Cerebellar cortex (tissue), 1 donor: ENCODE data around the gene TCF7L1.
"Not testable (repeated sequence)": the region's sequence is repeated elsewhere in the genome, so short reads cannot be mapped to it uniquely, and the experiment has no call there.

Experiments
- DNase-seq: peaks from one replicate; pipeline ENCODE4 v3.0.0-alpha.2; 2015; ENCODE audit warnings: low spot score

Gene TCF7L1

DNA sequence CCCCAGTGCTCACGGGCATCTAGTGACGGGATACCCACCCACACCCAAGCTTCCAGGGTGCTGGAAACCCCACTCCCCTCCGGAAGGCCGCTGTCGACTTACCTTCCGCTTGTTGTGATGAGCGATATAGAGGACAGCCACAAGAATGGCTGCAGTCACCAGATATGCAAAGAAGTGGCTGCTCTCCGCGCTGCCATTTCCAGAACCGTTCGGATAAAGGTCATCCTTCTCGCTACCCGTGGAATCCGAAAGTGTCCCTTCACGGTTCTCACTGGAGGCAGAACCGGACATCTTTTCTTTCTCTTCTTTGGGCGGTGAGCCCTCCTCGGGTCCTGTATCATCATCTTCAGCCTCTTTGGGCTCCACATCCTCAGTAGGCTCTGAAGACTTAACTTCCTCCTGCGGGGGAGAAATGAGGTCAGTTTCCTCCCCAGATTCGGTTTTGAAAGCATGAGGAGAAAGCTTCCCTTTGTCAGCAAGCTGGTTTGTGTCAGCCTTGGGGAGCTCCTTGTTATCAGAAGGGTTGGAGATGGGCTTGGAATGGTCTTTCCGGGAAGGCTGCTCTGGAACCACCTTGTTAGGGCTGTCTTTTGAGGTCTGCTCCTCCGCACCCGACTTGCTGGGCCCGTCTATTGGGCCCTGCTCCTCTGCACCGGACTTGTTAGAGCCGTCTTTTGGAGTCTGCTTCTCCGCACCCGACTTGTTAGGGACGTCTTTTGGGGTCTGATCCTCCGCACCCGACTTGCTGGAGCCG, 193.4 kb downstream of the TCF7L1 start:
- no peak for DNase-seq

DNA sequence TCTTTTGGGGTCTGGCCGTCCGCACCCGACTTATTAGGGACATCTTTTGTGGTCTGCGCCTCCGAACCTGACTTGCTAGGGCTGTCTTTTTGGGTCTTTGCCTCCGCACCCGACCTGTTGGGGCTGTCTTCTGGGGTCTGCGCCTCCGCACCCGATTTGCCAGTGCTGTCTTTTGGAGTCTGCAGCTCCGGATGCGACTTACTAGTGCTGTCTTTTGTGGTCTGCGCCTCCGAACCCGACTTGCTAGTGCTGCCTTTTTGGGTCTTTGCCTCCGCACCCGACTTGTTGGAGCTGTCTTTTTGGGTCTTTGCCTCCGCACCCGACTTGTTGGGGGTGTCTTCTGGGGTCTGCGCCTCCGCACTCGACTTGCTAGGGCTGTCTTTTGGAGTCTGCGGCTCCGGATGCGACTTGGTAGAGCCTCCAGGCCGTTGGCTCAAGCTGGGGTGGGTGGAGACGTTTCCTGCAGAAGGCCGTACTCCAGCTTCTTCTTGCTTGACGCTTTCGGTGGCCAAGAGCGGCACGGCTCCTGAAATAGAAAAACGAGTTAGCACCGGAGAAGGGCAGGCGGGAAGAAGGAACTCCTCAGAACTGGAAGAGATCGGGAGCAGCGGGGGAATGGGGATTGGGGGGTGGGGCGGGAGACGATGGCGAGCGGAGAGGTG, 194.1 kb downstream of the TCF7L1 start:
- DNase-seq = no peak

GRCh38 chr2:85327822-85328617, 194.8 kb downstream of the TCF7L1 start, which contains the start of gene TGOLN2:
TSS of gene TGOLN2 (minus strand) at chr2:85327989. CDS start at chr2:85327962, 27 bp downstream.
- peak; percentile 92 for DNase-seq

- no peak for DNase-seq
Measured at GRCh38 chr2:85329181-85329651, 196.0 kb downstream of the TCF7L1 start.

GRCh38 chr2:85329701-85330100, 196.5 kb downstream of the TCF7L1 start:
- DNase-seq = not testable (repeated sequence)

DNA sequence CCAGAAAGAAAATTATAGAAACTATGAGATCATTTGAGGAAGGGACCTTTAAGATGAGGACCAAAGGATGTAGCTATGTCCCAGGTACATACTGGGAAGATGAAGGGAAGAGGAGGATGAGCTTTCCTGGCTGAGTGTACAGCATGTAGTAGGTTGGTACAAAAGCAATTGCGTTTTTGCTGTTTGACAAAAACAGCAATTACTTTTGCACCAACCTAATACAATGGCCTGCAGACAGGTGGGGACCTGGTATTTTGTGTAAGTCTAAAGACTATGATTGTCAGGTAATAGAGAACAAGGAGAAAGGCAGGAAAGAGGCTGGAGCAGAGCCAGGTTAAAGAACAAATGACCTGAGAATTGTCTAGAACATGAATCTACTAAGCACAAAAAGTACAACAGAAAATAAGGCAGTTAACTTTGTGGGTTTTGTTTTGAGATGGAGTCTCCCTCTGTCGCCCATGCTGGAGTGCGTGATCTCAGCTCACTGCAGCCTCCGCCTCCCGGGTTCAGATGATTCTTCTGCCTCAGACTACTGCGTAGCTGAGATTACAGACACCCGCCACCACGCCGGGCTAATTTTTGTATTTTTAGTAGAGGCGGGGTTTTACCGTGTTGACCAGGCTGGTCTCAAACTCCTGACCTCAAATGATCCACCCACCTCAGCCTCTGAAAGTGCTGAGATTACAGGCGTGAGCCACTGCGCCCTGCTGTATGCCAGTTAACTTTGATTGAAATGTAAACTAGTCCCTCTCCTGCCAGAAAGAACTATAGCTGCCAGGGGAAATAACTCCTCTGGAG, 197.8 kb downstream of the TCF7L1 start:
- no peak for DNase-seq

DNA sequence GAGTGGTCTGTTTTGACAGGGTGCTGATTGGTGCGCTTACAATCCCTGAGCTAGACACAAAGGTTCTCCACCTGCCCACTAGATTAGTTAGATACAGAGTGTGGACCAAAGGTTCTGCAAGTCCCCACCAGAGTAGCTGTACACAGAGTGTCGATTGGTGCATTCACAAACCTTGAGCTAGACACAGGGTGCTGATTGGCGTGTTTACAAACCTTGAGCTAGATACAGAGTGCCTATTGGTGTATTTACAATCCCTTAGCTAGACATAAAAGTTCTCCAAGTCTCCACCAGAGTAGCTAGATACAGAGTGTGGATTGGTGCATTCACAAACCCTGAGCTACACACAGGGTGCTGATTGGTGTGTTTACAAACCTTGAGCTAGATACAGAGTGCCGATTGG, 200.7 kb downstream of the TCF7L1 start:
- not testable (repeated sequence) for DNase-seq

GRCh38 chr2:85334928-85335327, 201.7 kb downstream of the TCF7L1 start:
- DNase-seq = no peak

DNA sequence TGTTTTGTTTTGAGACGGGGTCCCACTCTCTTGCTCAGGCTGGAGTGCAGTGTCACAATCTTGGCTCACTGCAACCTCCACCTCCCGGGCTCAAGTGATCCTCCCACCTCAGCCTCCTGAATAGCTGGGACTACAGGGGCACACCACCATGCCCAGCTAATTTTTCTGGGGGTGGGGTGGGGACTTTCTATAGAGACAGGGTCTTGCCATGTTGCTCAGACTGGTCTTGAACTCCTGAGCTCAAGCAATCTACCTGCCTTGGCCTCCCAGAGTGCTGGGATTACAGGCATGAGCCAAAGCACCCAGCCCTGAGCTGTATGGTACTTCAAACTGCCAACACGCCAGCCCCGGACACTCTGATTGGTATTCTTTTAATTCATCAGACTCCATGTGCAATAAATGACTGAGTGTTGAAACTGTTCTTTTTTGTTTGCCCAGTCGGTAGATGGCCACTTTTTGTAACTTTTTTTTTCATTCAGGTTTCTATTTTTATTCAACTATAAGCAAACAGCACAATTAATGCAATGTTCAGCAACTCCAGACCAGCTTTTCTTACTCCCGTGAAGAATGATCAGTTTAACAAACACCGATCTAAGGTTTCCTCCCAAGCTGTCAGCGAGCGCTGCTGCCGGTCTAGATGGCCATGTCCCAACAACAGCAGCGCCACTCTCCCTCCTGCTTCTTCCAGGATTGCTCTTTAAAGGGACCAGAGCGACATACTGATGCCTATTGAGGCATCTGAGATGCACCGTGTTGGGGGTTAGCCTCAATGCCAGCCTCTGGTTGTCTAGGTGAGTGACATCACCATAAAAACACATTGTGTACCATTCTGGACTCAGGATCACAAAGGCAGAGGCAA, 207.1 kb downstream of the TCF7L1 start:
- peak; percentile 50 for DNase-seq

GRCh38 chr2:85341269-85342029, 208.3 kb downstream of the TCF7L1 start:
- no peak for DNase-seq

DNA sequence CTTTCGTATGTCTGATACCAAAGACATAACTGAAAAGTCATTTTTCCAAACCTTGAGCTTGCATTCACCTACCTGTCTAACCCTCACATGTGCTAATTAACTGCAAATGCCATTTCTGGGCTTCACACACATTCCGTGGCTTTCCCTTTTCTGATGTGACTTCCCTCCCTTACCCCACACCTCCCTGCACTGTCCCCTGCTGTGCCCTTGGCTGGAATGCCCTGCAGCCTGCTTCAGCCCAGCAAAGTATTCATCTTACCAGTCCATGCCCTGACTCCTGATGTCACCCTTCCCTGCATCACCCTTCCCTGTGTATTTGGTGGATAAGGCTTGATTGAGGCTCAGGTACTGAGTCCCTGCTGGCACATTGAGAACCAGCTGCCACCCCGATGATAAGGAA, 209.0 kb downstream of the TCF7L1 start:
- no peak for DNase-seq

DNA sequence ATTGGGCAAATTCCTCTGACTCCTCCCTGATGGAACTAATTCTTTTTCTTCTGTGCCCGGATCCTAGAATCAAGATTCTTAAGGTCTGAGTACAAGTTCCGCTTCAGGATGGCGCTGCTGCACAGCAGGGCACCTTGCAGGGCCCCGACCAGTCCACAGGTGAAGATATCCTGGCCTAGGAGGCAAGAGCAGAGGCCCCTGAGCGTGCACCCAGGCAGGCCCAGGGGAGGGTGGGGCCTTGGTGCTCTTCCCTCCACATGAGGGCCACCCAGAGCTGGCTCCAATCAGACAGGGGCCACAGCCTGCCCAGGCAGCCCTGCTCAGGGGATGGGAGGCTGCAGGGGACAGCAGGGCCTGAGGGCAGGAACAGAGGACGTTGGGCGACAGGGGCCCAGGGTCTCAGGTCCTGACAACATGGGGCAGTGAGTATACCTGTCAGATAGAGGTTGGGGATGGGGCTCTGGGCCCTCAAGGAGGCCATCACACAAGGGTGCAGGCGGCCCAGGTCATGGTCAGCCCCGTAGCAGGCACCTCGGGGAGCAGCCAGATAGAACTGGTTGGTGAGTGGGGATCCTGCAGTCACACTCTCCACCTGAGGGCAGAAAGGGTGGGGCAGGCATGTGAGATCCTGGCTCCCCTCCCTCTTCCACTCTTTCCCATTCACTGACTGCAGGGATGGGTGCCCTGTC, 210.2 kb downstream of the TCF7L1 start:
- DNase-seq = not testable (repeated sequence)

DNA sequence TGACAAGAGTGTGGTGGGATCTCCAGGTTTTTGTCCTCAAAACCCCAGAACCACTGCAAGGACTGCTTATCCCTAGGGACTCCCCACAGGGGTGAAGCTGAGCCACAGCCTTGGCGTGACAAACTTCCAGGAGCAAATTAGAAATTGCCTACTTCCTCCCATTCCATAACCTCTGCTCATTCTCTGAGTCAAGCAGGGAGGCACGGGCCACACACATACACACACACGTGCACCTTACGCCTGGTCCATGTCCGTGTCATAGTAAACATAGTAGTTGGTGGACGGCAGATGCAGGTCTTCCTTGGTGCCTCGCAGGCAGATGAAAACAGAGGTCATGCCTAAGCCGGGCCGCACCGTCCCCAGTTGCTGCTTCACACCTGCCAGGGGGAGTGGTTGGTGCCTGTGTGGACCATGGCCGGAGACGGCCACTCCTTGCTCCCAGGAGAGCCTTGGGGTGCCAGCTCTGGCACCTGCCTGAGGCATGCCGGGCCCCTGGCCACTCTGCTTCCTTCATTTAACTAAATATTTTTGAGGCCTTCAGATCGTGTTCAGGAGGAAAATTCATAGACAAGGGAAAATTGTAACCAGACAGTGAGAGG, 211.3 kb downstream of the TCF7L1 start:
- no peak for DNase-seq

DNA sequence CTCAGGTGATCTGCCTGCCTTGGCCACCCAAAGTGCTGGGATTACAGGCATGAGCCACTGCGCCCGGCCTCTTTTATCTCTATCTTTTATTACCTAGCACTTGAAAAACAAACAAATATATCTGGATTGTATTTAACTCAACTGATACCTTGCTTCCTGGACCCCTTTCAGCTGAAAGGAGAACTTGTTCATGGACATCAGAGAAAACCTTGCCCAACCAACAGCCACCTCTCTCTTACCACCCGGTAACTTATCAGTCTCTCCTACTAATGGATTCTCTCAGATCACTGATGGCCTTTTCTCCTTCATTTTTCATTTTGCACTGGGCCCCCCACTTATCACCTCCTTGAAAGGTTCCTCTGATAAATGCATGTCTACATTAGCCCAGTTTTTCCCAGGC, 214.4 kb downstream of the TCF7L1 start:
- no peak for DNase-seq

- DNase-seq = peak; percentile 16
Measured at GRCh38 chr2:85353876-85354285, 220.7 kb downstream of the TCF7L1 start.

DNA sequence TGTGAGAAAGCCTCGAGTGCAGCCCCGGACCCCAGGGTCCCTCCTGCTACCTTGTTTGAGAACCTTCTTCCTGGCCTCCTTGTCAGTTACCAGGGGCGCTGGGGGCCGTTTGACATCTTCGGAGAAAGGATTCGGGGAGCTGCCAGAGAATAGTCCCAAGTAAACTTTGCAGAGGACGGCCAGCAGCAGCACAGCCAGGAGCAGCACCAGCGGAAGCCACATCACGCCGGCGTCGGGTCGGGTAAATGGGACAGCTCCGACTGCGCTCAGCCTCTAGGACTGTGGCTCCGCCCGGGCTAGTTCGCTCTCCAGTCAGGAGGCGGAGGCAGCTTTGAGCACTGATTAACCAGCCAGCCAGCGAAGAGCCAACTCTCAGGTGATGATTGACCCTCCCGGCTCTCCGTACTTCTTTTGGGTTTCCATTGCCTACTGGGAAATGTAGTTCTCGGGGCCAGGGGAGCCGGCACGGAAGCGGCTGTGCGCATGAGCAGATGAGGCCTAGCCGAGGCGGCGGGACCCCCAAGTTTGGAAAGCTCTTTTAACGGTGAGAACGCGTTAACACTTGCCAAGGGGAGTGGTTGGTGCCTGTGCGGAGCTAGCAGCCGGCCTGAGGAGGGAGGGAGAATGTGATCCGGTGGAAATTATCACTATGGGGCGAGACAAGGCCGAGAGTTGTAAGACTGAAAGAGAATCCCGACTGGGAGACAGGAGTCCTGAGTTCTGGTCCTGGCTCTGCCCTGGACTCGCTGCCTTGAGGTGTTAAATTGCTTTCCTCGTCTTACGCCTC, 221.3 kb downstream of the TCF7L1 start, which contains the start of the genes ELMOD3 and RETSAT:
Gene ELMOD3, plus strand, starts transcription at position 484 of the 787 bp plus-strand sequence. CDS start 2,430 bp downstream, outside the sequence.
Gene RETSAT, minus strand, starts transcription at position 243 of the 787 bp plus-strand sequence. Its CDS starts 21 bp downstream, at position 222.
- peak; percentile 99 for DNase-seq

GRCh38 chr2:85355073-85355410, 221.8 kb downstream of the TCF7L1 start:
- DNase-seq = no peak

- DNase-seq = no peak
Measured at GRCh38 chr2:85355521-85355920, 222.3 kb downstream of the TCF7L1 start.
